ENCODE measurements around the gene TGFBR1.
A peak's percentile ranks its signal among the peaks of the same experiment; 100 is the strongest.
"Not testable (repeated sequence)": the region's sequence is repeated elsewhere in the genome, so short reads cannot be mapped to it uniquely, and the experiment has no call there.

TGFBR1 gene

DNA sequence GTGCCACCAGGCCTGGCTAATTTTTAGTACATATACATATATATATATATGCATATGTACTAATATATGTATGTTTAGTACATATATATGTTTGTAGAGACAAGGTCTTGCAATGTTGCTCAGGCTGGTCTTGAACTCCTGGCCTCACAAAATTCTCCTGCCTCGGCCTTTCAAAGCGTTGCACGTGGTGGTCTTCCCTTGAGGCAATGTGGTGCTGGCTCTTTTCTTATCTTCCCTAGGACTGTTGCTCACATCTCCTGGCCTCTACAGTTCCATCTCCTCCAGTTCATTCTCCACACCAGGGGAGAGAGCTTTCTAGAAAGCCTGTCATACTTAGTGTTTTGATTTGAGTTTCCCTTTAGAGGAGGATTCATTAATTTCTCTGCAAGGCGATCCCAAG lies 28.9 kb upstream of the TGFBR1 start:
- no peak for DNase-seq (ENCODE audit: low read depth)

DNA sequence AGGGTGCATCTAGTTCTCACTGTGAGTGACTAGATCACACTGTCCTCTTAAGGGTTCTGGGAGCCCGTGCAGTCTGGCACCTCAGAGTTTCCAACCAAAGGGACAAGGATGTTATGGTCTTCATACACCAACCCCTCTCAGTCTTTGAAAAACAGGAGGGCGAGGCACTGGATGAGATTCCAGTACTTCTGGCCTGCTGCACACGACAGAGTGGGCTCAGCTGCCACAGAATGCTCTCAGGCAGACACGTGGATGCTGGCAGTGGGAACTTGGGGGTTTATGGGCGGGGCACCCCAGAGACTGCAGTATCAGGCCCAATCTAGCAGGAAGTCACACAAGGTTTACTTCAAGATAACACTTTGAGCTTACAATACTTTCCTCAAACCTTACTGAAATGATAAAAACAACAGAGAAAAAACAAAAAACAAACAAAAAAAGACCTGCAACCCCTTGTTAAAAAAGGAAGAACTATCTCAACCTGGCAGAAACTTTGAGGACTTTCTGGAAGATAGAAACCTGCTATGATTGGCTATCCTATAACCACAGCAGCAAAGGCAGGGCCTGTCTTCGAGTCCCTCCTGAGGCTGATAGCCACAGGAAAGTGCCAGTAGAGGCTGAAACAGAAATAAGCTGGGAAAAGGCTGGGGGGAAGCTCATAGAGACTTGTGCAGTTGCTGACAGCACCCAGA lies 28.3 kb upstream of the TGFBR1 start:
- DNase-seq (ENCODE audit: low read depth): no peak

DNA sequence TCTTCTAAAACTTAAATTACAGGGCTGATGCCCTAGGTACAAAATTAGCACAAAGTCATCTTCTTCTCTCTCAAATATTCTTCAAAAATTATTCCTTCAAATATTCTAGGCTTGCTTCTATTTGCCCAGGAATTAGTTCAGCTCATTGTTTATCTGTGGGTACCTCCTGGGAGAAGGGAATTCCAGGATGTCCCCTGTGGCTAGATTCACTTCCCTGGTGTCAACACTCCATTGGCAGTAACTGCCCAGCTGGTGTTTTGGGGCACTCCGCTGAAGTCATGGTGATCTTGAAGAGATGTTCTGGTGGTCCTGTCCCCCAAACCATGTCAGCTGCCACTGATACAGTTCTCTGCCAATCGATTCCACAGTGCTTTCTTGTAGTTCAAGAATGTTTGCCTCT lies 26.2 kb upstream of the TGFBR1 start:
- DNase-seq (ENCODE audit: low read depth): no peak

DNA sequence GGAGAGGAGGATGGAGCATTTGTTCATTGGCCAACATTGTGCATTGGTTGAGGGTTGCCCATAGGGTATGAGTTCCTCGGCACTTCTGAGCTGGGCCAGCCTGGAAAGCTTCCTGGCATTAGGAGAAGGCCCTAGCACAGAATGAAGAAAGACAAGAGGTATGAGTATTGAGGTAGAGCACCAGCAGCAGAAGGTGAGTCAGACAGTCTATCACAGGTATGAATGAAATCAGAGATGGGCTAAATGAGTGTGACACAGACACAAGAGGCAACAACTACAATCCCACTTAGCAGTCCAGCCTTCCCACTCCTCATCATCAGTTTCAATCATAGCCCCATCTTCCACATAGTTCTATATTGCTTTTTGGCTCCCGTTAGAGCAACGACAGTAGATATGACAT lies 25.4 kb upstream of the TGFBR1 start:
- DNase-seq (ENCODE audit: low read depth): no peak

DNA sequence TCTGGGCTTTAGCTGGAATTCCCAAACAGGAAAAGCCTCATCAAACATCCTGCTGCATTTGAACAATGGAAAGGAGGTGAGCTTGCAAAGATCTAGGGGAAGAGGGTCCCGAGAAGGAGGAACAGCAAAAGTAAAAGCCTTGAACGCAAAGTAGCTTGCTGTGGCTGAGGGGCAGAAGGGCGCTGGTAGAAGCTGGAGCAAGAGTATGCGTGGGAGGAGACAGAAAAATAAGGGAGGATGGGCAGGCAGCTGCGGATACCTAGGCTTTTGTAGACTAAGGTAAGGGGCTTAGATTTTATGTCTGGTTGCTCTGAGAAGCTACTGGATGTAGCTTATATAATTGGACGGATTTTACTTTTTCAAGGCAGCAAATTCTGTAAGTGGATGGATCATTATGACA lies 21.9 kb upstream of the TGFBR1 start:
- no peak for DNase-seq (ENCODE audit: low read depth)

DNA sequence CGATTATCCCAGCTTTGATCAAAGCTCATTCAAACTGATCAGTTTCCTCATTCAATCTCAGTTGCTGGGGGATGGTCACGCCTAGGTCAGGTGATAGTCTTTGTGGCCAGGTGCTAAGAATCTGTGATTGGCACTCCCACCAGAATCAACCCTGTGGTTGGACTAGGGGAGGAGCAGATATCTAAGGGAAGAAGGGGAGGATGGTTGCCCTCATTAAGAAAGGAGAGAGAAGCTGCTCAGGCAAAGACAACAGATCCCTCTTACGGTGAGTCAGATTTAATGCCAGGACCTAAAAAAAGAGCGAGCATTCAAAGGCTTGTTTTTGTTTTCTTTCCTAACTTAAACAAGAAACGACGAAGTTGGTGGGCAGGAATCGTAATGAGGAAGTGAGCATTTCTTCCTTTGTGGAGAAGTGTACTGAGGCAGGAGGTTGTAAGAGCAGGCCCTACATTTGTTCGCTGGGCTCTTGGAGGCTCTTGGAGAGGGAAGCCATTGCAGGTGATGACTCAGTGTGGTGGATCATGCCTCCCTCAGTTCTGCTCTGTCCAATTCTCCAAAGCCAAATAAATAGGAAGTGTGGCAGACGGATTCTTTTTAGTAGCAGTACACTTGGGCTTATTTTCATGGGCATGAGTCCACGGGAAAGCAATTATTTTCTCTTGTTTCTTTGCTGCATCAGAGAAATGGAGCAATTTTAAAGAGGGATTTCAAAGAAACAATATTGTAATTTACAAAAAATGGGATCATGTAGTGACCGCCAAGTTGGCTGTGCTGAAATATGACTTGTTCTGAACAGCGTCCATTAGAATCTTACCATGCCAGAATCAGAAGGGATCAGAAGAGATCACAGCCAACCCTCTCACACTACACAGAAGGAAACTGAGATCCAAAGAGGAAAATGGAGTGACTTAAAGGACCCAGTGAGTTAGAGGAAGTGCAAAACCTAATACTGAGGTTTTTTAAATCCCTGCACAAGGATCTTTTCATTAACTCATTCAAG lies 18.7 kb upstream of the TGFBR1 start:
- DNase-seq (ENCODE audit: low read depth): no peak

DNA sequence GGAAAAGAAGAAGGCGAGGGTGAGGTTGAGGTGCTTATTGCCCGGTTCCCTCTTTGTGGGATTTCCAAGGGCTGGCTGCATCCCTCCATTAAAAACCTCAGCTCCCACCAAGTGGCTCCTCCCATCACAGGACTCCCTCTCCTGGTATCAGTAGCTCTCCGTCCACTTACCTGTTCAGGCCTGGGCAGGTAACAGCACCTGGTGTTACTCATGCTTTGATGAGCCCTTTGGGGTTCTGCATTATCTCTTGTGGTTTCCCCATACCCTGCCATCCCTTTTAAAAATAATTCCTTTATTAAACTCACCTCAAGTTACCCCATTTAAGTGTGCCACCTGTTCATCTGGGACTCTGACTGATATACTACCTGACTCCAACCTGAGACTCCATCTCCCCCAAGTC lies 17.5 kb upstream of the TGFBR1 start:
- no peak for DNase-seq (ENCODE audit: low read depth)

DNA sequence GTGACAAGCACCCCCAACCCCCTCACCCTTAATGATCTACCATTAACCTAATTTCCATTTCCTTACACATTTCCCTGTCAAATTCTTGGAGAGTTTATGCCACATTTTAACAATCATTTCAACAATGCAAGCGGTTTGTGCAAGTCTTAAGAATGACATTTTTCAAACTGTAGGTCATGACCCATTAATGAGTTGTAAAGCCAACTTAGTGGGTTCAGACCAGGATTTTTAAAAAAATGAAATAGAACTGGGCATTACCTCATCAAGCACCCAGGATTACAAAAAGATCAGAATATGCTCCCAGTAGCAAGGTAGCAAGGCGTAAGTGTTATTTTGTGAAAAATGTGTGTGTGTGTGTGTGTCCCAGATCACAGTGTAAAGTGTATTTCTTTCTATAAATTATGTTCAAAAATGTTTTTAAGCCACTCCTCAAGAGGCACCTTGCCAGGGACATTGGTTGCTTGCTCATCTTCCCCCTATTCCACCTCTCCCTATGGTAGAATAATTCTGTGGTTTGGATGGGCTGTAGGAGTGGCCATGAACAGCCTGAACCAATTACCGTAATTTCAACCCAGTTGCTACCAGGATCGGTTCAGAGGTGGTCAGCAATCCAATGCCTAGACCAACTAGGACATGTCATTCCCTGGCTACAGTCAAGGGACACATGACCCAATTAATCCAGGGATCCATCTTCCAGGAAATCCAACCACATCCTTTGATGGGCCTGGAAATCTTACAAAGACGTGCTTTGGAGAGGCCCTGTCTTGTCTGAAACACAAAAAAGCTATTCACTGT lies 14.4 kb upstream of the TGFBR1 start:
- DNase-seq (ENCODE audit: low read depth): no peak

DNA sequence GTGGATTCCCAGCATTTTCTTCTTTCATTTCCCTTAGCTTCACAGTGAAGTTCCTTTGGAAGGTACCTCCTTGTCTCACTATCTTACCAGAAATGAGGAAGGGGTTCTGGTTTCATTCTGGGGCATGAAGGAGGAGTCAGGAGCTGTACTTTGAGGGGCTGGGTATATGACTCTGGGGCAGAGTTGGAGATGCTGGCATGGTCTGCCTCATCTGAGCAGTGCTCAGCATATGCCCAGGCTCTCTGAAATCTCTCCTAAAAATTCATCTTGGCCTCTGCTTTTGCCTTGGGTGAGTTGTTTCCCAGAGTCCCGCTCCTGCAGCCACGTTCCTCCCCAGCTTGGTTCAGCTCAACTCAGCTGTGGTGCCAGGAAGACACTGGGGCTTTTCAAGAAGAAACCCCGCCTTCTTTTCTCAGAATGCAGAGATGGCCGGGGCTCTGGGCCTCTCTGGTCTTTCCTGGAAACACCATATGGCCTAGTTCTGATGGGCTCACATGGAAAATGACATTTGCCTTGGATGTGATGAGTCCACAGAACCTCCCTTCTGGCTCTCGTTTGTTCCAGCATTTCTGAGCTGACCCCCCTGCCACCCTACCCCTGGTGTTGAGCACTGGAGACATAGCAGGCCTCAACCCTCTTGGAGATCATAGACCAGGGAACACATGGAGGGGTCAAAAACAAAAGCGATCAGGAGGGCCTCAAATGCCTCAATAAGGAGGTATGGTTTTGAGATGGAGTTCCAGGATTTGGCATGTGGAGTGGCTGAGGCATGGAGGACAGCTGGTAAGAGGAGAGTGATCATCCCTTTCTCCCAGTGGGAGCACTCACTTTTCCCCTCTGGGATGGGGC lies 12.0 kb upstream of the TGFBR1 start:
- peak; percentile 22 for DNase-seq (ENCODE audit: low read depth)

DNA sequence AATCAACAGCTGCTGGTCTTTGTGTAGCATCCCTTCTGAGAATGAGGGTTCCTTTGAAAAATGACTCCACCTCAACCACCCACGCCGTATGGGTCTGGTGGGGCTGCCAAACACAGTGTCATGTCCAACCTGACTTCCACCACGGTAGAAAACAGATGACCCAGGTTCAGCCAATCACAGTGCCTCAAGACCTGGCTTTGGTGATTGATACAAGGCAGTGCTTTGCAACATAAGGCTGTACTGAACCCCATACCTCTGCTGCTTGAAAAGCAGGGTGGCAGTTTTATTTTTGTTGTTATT lies 11.5 kb upstream of the TGFBR1 start:
- no peak for DNase-seq (ENCODE audit: low read depth)

DNA sequence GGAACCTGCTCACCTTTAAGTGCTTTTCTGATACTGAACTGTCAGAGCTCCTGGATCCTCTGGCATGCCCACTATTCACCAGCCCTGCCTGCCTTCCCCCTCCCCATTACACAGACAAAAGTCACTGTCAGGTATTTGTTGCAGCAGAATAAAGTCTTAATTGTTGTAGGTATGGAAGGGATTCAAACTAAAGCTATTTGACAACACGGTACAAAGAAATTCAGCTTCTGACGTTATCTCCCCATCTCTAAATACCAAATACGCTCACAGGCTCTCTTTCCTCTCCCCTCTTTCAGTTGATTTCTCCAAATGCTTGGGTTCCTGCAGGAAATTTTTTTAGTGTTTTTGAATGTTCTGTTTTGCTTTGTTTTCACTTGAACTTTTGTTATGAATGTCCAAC lies 9.3 kb upstream of the TGFBR1 start:
- DNase-seq (ENCODE audit: low read depth): no peak

DNA sequence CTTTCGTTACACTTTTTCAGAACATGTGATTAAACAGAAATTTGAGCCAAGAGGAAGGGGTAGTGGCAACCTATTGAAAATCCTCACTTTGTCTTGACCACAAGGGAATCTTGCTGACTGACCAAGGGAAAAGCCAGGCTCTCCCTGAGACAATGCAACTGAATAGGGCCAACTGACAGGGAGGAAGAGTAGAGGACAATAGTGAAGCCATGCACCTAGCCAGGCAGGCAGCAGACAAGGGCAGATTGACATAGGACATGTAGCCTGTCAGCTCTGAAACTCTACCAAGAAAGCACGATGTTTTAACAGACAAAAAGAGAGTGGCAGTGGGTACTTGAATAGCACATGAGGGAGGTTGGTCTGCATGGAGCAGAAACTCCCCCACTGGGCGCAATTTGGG lies 8.5 kb upstream of the TGFBR1 start:
- no peak for DNase-seq (ENCODE audit: low read depth)

DNA sequence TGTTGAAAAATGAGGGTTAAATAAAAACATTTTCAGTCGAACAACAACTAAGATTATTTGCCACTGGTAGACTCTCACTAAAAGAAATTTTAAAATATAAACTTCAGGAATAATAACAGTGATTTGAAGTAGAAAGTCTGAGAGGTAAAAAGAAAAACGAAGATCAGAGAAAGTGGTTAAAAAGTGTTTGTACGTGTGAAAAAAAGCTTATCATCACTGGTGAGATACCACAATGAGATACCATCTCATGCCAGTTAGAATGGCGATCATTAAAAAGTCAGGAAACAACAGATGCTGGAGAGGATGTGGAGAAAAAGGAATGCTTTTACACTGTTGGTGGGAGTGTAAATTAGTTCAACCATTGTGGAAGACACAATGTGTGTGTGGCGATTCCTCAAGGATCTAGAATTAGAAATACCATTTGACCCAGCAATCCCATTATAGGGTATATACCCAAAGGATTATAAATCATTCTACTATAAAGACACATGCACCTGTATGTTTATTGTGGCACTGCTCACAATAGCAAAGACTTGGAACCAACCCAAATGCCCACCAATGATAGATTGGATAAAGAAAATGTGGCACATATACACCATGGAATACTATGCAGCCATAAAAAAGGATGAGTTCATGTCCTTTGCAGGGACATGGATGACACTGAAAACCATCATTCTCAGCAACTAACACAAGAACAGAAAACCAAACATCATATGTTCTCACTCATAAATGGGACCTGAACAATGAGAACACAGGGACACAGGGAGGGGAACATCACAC lies 4.9 kb upstream of the TGFBR1 start:
- DNase-seq (ENCODE audit: low read depth): not testable (repeated sequence)

DNA sequence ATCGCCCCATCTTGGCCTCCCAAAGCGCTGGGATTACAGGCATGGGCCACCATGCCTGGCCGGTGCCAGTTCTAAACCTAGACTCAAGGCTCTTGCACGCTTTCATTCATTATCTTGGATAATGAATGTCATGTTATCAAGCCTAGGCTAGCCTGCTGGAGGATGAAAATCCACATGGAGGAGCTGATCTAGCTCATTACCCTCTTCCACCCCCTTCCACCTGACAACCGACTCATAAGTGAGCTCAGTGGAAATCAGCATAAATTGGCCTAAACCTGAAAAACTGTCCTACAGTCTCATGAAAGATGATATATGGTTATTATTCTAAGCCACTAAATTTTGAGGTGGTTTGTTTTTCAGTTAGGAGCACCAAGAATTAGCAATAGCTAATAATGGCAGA lies 3.6 kb upstream of the TGFBR1 start:
- DNase-seq (ENCODE audit: low read depth): no peak

DNA sequence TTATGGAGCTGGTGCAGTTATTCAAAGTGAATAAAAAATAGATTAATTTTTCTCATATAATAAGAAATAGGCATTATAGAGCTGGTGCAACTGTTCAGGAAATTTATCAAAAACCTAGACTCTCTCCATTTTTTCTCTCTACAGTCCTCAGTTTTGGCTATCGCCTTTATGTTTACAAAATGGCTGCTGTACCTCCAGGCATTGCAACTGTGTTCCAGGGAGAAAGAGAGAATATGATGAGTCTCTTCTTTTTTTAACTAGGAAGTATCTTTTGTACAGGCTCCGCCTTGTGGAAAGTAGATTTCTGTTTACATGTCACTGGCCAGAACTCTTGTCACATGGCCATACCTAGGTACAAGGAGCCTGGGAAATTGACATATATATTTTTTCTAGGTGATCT lies 3.1 kb upstream of the TGFBR1 start:
- no peak for DNase-seq (ENCODE audit: low read depth)

DNA sequence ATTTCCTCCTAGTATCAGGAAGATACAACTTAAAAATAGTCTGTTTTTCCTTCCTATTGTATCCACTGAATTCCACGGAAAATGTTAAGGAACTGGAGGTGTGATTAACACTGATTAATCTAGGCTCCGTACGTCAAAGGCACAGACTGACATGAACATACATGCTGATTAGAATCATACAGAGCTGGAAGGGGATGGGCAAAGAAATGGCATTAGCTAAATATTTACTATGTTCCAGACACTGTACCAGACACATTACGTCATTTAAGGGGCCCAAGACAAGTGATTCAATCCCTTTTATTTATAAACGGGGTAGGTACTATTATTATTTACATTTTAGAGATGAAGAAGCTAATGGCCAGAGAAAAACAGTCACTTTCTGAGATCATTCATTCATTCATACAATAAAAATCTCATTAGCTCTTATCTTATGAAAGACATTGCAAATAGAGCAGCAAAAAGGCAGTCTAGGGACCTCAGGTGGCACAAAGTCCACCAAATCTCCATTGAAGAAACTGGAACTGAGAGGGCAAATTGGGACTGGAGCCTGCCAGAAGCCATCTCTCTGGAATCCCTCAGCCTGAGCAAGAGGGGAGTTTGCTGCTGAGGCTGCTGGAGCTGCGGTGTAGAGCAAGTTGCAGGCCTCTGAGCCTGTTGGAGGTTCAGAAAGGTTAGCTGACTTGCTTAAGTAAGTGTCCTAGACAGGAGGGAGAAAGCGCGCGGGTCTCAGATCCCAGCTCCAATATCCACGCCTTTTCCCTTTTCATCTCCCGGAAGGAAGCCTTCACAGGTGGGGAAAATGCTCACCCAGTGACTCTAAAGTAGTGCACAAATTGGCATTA lies 1.6 kb upstream of the TGFBR1 start:
- no peak for DNase-seq (ENCODE audit: low read depth)

DNA sequence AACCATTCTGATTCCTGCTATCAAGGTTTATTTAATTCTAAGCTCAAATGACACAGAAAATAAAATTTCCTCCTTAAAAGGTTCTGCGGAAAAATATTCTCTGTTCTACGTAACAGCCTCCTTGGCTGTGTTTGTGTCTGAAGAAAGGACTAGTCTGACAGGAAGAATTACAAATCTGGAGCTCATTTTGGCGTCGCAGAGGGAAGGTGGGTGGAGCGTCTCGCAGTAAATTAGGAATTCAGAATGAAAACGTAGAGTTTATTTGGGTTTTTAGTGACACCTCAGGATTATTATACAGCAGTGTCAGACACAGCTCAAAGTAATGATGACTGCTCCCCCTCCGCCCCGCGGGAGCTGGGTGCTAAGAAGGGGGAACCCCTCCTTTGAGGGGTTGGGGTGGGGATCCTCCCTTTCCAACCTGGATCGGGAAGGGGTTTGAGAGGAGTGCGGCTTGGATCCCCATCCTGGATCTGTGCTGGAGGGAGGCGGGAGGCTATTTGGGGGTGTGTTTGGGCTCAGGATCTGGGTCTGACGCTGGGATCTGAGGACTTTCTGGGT lies 933 bp upstream of the TGFBR1 start:
- DNase-seq (ENCODE audit: low read depth): no peak

DNA sequence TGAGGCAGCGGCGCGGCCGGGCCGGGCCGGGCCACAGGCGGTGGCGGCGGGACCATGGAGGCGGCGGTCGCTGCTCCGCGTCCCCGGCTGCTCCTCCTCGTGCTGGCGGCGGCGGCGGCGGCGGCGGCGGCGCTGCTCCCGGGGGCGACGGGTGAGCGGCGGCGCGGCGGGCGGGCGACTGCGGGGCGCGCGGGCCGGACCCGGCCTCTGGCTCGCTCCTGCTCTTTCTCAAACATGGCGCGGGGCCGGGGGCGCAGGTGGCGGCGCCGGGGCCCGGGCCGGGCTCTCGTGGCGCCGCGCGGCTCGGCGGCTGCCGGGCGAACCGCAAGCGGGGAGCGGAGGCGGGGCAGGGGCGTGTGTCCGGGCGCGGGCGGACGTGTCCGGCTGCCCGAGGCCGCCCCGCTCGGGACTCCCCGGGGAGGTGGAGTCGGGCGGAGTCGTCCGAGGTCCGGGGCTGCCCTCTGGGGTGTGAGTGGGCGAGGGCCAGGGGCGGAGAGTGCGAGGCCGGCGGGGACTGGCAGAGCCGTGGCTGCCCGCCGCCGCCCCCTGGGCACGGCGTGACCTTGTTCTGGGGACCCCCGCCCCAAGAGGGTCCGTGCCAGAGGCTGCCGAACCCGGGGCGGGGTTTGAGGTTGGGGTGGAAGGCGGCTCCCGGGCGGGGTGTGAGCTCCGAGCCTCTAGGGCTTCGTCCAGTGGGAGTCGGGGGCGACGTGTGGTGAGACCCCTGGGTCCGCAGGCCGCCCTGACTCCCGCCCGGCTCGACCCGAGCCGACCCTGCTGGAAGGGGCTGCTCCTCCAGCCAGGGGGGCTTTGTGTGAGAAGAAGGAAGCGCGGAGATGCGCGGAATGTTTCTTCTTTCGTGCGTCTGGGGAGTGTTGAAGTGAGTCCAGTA lies 485 bp downstream of the TGFBR1 start:
- DNase-seq (ENCODE audit: low read depth): peak; percentile 26

DNA sequence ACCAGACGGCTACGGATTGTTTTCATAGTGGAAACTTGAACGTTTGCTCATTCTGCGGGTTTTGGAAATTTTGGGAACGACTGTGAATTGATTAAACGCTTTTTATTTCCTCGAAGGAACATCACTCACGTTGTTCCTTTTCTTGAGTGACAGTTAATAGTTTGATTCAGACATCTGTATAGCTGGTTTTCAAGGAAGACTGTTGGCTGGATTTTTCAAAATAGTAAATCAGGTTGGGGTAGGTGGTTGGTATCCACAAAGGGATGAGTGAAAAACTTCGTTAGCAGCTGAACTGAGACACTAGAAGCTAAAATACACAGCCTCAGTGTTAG lies 1.1 kb downstream of the TGFBR1 start:
- no peak for DNase-seq (ENCODE audit: low read depth)
